Vagina (tissue), 2 donors: Measurements from ENCODE around the gene SIK2.

ENCODE experiments used
- POLR2A ChIP-seq, 2 donors: fragments of 450-650 bp; IDR thresholded peaks; one replicate each; pipeline ENCODE4 v1.6.1; 2017; ENCODE audit warnings: antibody characterized with exemption in 2 of 2, mild to moderate bottlenecking in 2 of 2, moderate library complexity in 2 of 2
- POLR2AphosphoS5 ChIP-seq, 2 donors: sonication (generic); formaldehyde crosslinking; IDR thresholded peaks; one replicate each; pipeline ENCODE4 v1.9.0; 2017; ENCODE audit warnings: antibody characterized with exemption in 2 of 2, mild to moderate bottlenecking in 2 of 2, low read depth in 1 of 2; ENCODE audit not compliant: insufficient read depth in 1 of 2
- TF ChIP-seq, protein P1 (sequence below), 3 experiments: fragments of 450-650 bp in 2 of 3; fragments of 200-600 bp in 1 of 3; sonication (generic) in 1 of 3; IDR thresholded peaks; one replicate each; pipeline ENCODE4 v1.5.1; 2017 to 2019; ENCODE audit warnings: antibody characterized with exemption in 3 of 3, mild to moderate bottlenecking in 2 of 3, moderate library complexity in 2 of 3

DNA sequence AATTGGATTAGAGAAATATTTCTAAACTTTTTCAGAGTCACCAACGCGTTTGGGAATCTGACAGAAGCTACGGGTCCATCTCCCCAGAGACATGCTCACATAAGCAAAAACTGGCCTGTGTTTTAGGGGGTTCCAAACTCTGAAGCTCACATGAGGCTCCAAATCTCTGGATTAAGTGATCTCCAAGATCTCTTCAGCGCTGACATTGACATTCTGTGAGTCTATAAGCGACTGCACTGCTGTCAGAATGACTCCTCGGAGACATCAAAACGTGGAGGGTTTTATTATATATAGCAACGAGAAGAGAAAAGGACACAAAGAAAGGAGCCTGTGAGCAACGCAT, 642 bp upstream of the SIK2 start:
- TF ChIP-seq, protein P1, sequence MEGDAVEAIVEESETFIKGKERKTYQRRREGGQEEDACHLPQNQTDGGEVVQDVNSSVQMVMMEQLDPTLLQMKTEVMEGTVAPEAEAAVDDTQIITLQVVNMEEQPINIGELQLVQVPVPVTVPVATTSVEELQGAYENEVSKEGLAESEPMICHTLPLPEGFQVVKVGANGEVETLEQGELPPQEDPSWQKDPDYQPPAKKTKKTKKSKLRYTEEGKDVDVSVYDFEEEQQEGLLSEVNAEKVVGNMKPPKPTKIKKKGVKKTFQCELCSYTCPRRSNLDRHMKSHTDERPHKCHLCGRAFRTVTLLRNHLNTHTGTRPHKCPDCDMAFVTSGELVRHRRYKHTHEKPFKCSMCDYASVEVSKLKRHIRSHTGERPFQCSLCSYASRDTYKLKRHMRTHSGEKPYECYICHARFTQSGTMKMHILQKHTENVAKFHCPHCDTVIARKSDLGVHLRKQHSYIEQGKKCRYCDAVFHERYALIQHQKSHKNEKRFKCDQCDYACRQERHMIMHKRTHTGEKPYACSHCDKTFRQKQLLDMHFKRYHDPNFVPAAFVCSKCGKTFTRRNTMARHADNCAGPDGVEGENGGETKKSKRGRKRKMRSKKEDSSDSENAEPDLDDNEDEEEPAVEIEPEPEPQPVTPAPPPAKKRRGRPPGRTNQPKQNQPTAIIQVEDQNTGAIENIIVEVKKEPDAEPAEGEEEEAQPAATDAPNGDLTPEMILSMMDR (IDR thresholded peaks at IDR 0.05), result no peak
- TF ChIP-seq POLR2AphosphoS5 (IDR thresholded peaks at IDR 0.05; ENCODE audit: insufficient read depth in 1 of 2, low read depth in 1 of 2) (no peak), POLR2A (IDR thresholded peaks at IDR 0.05) (no peak)
